ENCODE results near the gene TNIP1. TPM values are rescaled to one million over a fixed set of nuclear protein-coding genes. Genes with fewer than 3 reads are reported as not detected.

The TNIP1 gene
- total and polyA plus RNA-seq, 8 donors: 45.1 to 136 (median 104) TPM

DNA sequence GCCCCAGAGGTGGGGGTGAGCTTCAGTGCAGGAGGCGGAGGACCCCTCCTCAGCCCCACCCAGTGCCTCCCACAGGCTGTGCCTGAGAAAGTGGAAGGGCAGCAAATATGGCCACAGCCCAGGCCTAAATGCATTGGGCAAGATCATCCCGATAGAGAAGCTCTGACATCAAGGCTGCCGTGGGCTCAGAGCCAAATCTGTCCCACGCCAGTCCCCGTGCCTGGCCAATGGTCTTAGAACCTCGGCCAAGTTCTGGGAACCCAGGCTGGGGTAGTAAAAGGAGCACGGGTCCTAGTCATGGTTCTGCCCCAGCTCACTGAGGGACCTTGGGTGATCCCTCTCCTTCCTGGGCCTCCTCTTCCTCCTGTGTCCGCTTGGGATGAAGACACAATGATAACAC lies 27.7 kb upstream of the TNIP1 start:
- no peaks in the 10 kb centered on the region for H3K9me3 ChIP-seq
- no peak overlapping the region for H3K4me3 ChIP-seq
- peaks cover 23 to 55% (median 39%) of the 10 kb centered on the region in 4 donors for H3K4me1 ChIP-seq
- peaks cover 19 to 94% (median 89%) of the 10 kb centered on the region in 4 donors for H3K36me3 ChIP-seq
- H3K27ac ChIP-seq: peak overlapping the region in 4 of 5 donors; percentile 68 to 86 (median 76)
- WGBS, 5 donors: 21 to 60% (median 45%) methylated on average over 3 to 8 of the region's 8 CpGs
- intact Hi-C loops (cut with DNase I; ENCODE audit: low total_unique reads): no loop called here
- H3K27me3 ChIP-seq: no peaks in the 10 kb centered on the region
- TF ChIP-seq POLR2A (IDR thresholded peaks at IDR 0.05): no peak
- TF ChIP-seq, protein P1, sequence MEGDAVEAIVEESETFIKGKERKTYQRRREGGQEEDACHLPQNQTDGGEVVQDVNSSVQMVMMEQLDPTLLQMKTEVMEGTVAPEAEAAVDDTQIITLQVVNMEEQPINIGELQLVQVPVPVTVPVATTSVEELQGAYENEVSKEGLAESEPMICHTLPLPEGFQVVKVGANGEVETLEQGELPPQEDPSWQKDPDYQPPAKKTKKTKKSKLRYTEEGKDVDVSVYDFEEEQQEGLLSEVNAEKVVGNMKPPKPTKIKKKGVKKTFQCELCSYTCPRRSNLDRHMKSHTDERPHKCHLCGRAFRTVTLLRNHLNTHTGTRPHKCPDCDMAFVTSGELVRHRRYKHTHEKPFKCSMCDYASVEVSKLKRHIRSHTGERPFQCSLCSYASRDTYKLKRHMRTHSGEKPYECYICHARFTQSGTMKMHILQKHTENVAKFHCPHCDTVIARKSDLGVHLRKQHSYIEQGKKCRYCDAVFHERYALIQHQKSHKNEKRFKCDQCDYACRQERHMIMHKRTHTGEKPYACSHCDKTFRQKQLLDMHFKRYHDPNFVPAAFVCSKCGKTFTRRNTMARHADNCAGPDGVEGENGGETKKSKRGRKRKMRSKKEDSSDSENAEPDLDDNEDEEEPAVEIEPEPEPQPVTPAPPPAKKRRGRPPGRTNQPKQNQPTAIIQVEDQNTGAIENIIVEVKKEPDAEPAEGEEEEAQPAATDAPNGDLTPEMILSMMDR (IDR thresholded peaks at IDR 0.05): no peak
- TF ChIP-seq EP300 (IDR thresholded peaks at IDR 0.05): no peak
- no peak for DNase-seq

DNA sequence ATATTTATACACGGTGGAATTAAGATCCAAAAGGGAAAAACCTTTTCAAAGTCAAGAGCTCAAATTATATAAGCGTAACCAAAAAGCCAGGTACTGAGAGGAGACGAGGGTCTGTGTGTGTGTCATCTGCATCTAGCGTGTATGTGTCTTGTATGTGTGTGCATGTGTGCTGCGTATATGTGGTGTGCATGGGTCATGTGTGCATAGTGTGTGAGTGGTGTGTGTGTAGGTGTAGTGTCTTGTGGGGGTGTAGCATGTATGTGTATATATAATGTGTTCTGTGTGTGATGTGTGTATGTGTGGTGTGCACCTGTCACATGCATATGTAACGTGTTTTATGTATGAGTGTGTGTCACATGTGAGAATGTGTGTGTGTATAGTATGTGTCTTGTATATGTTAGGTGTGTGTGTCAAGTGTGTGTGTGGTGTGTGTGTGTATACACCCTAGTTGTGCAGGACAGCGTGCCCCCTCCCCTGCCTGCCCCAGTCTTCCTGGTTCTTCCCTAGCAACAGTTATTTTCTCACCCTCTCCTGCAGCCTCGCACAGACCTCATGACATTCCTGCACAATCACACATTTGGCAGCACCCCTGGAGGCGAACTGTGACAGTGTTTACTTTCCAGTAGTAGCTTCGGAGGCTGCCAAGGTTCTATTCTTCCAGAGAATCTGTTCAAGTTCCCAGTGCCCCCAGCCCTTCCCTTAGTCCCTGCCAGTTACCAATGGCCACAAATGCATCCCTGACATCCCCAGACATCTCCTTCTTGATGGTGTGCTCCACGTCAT lies 27.1 kb upstream of the TNIP1 start:
- intact Hi-C loops (cut with DNase I; ENCODE audit: low total_unique reads): no loop called here
- H3K27ac ChIP-seq: peak overlapping the region in 4 of 5 donors; percentile 68 to 86 (median 76)
- H3K27me3 ChIP-seq: no peaks in the 10 kb centered on the region
- H3K9me3 ChIP-seq: no peaks in the 10 kb centered on the region
- H3K4me3 ChIP-seq: no peak overlapping the region
- WGBS, 5 donors: 51 to 62% (median 54%) methylated on average over 11 of the region's 11 CpGs
- peaks cover 24 to 95% (median 89%) of the 10 kb centered on the region in 4 donors for H3K36me3 ChIP-seq
- DNase-seq: peak; percentile 76 to 83
- TF ChIP-seq, protein P1 (IDR thresholded peaks at IDR 0.05): peak in 2 of 7 experiments; percentile 17 to 28
- peak; percentile 6 for TF ChIP-seq EP300 (IDR thresholded peaks at IDR 0.05)
- peak; percentile 38 to 83 (median 65) for TF ChIP-seq POLR2AphosphoS5 (IDR thresholded peaks at IDR 0.05)
- no peak for TF ChIP-seq POLR2A (IDR thresholded peaks at IDR 0.05)
- peaks cover 23 to 55% (median 39%) of the 10 kb centered on the region in 4 donors for H3K4me1 ChIP-seq

DNA sequence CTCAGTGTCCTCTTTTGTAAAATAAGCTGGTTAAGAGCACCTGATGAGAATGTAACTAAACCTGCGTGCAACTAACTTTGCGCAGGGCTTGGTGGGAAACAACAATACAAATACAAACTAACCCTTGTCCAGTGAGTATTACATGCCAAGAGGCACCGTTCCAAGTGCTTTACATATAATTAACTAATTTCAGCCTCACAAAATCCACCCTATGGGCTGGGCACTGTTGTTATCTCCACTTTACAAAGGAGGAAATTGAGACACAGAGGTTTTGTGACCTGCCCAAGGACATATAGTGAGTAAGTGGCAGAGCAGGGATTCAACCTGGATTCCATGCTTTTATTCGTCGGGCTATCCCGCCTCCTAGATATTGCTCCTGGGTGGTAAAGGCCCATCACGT lies 26.2 kb upstream of the TNIP1 start:
- no peaks in the 10 kb centered on the region for H3K27me3 ChIP-seq
- peaks cover 24 to 97% (median 89%) of the 10 kb centered on the region in 4 donors for H3K36me3 ChIP-seq
- peak overlapping the region; percentile 47 to 86 (median 70) for H3K27ac ChIP-seq
- H3K4me1 ChIP-seq: peaks cover 28 to 60% (median 42%) of the 10 kb centered on the region in 4 donors
- intact Hi-C loops (cut with DNase I; ENCODE audit: low total_unique reads): no loop called here
- no peaks in the 10 kb centered on the region for H3K9me3 ChIP-seq
- peak; percentile 48 to 64 for DNase-seq
- no peak overlapping the region for H3K4me3 ChIP-seq
- TF ChIP-seq POLR2AphosphoS5 (IDR thresholded peaks at IDR 0.05) (peak in 2 of 3 donors; percentile 36 to 63), POLR2A (IDR thresholded peaks at IDR 0.05) (no peak)
- TF ChIP-seq, protein P1 (IDR thresholded peaks at IDR 0.05): no peak
- WGBS, 5 donors: 33 to 60% (median 56%) methylated on average over 7 of the region's 7 CpGs

DNA sequence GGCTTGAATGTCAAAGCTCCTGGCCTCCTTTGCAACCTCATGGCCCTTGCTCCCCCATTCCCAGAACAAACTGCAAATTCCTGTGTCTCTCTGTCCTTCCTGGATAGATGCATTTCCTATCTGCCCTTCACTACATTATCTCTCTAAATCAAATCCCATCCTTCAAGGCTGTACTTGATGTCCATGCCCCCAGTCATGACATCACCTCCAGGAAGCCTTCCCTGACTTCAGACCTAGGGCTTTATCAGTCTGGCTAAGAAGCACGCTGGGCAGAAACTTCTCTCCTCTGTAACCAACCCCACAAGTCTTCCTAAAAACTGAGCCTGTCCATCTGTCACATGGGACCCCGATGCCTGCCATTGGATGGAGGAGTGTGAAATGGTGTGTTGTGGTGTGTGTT lies 25.7 kb upstream of the TNIP1 start:
- DNase-seq: no peak
- Histone ChIP-seq H3K27me3 (no peaks in the 10 kb centered on the region), H3K9me3 (no peaks in the 10 kb centered on the region), H3K27ac (peak overlapping the region; percentile 47 to 86 (median 70)), H3K4me1 (peaks cover 34 to 64% (median 47%) of the 10 kb centered on the region in 4 donors), H3K4me3 (no peak overlapping the region), H3K36me3 (peaks cover 28 to 95% (median 89%) of the 10 kb centered on the region in 4 donors)
- TF ChIP-seq POLR2A (IDR thresholded peaks at IDR 0.05): no peak
- no peak for TF ChIP-seq EP300 (IDR thresholded peaks at IDR 0.05)
- TF ChIP-seq POLR2AphosphoS5 (IDR thresholded peaks at IDR 0.05): no peak
- TF ChIP-seq, protein P1 (IDR thresholded peaks at IDR 0.05): no peak
- 77 to 91% (median 81%) methylated on average over 2 of the region's 2 CpGs for WGBS, 5 donors
- intact Hi-C loops (cut with DNase I; ENCODE audit: low total_unique reads): no loop called here

Data from stomach (tissue), 9 donors.